Thymus (tissue), 11 donors: Measurements from ENCODE around the gene INSRR. TPM values are rescaled to one million over a fixed set of nuclear protein-coding genes. Genes with fewer than 3 reads are reported as not detected.
A peak's percentile ranks its signal among the peaks of the same experiment; 100 is the strongest.

Source experiments
- DNase-seq, 9 donors: peaks; one replicate each; pipeline ENCODE4 v3.0.0-alpha.2; 2013; ENCODE audit warnings: low spot score in 9 of 9, low read depth in 6 of 9, missing footprints in 1 of 9
- H3K27ac ChIP-seq, 2 donors: one replicate each; pipeline ENCODE4 v1.5.1; 2013; ENCODE audit warnings: control low read depth in 1 of 2, low read depth in 1 of 2, low read length in 1 of 2, mild to moderate bottlenecking in 1 of 2, moderate library complexity in 1 of 2
- H3K27me3 ChIP-seq, 2 donors: one replicate each; pipeline ENCODE4 v1.5.1; 2013; ENCODE audit warnings: low read length in 1 of 2; ENCODE audit not compliant: control insufficient read depth in 2 of 2, insufficient read depth in 1 of 2
- H3K36me3 ChIP-seq, 2 donors: one replicate each; pipeline ENCODE4 v1.5.1; 2013; ENCODE audit warnings: low read length in 1 of 2, mild to moderate bottlenecking in 1 of 2, moderate library complexity in 1 of 2; ENCODE audit not compliant: control insufficient read depth in 2 of 2, insufficient read depth in 2 of 2
- H3K4me1 ChIP-seq, 2 donors: one replicate each; pipeline ENCODE4 v1.5.1; 2013; ENCODE audit warnings: low read length in 2 of 2; ENCODE audit not compliant: control insufficient read depth in 2 of 2, insufficient read depth in 2 of 2
- H3K4me3 ChIP-seq, 2 donors: one replicate each; pipeline ENCODE4 v1.5.1; 2013; ENCODE audit warnings: low read length in 2 of 2, control low read depth in 1 of 2, mild to moderate bottlenecking in 1 of 2
- H3K9me3 ChIP-seq, 2 donors: one replicate each; pipeline ENCODE4 v1.5.1; 2013; ENCODE audit warnings: low read length in 1 of 2, mild to moderate bottlenecking in 1 of 2; ENCODE audit not compliant: control insufficient read depth in 2 of 2, insufficient read depth in 1 of 2
- WGBS: extraction: QIAGEN DNeasy Blood & Tissue Kit; methylation state at CpG from one replicate; pipeline ENCODE4 v1.1.7; 2013; 5-methylcytosine and 5-hydroxymethylcytosine counted together
- polyA plus RNA-seq: library from polyadenylated mRNA; stranded (reverse); fragments of 200-250 nt; gene quantifications from one replicate; pipeline ENCODE4 v1.2.3, GENCODE V29; 2013
- total RNA-seq: library from RNA; stranded (reverse); fragments of 120-200 nt; gene quantifications from one replicate; pipeline ENCODE4 v1.2.4, GENCODE V29; 2013
- donor health status: healthy.

The INSRR gene
- total and polyA plus RNA-seq, 2 donors: 0.33 to 0.43 TPM

GRCh38 chr1:156811168-156811567, 47.7 kb downstream of the INSRR start:
- DNase-seq: no peak
- peaks cover 26 to 51% of the 10 kb centered on the region in 2 donors for H3K4me1 ChIP-seq

GRCh38 chr1:156809711-156810366, 49.1 kb downstream of the INSRR start:
- DNase-seq: no peak
- Histone ChIP-seq H3K9me3 (no peaks in the 10 kb centered on the region), H3K36me3 (peaks cover 49 to 55% of the 10 kb centered on the region in 2 donors), H3K27me3 (no peaks in the 10 kb centered on the region), H3K4me1 (peaks cover 18 to 38% of the 10 kb centered on the region in 2 donors), H3K27ac (no peak overlapping the region), H3K4me3 (no peak overlapping the region)
- 98% methylated on average over 7 of the region's 7 CpGs for WGBS

More at GRCh38 chr1:156811168-156811567, 47.7 kb downstream of the INSRR start:
- H3K9me3 ChIP-seq: no peaks in the 10 kb centered on the region
- H3K27ac ChIP-seq: no peak overlapping the region
- H3K36me3 ChIP-seq: peaks cover 47 to 50% of the 10 kb centered on the region in 2 donors
- H3K4me3 ChIP-seq: no peak overlapping the region
- no peaks in the 10 kb centered on the region for H3K27me3 ChIP-seq
- 90% methylated on average over 4 of the region's 4 CpGs for WGBS

GRCh38 chr1:156809281-156809680, 49.6 kb downstream of the INSRR start:
- no peak for DNase-seq

GRCh38 chr1:156808186-156809030, 50.5 kb downstream of the INSRR start:
- Histone ChIP-seq H3K9me3 (no peaks in the 10 kb centered on the region), H3K27ac (no peak overlapping the region)
- 94% methylated on average over 16 of the region's 16 CpGs for WGBS

More at GRCh38 chr1:156809281-156809680, 49.6 kb downstream of the INSRR start:
- Histone ChIP-seq H3K36me3 (peaks cover 49 to 55% of the 10 kb centered on the region in 2 donors), H3K4me3 (no peak overlapping the region), H3K9me3 (no peaks in the 10 kb centered on the region), H3K27ac (no peak overlapping the region), H3K4me1 (peaks cover 12 to 32% of the 10 kb centered on the region in 2 donors), H3K27me3 (no peaks in the 10 kb centered on the region)
- 95% methylated on average over 10 of the region's 10 CpGs for WGBS

GRCh38 chr1:156807627-156808026, 51.3 kb downstream of the INSRR start:
- 84% methylated on average over 2 of the region's 2 CpGs for WGBS
- H3K27ac ChIP-seq: no peak overlapping the region
- peaks cover 0 to 28% of the 10 kb centered on the region in 2 donors for H3K4me1 ChIP-seq
- H3K9me3 ChIP-seq: no peaks in the 10 kb centered on the region
- H3K27me3 ChIP-seq: no peaks in the 10 kb centered on the region
- H3K36me3 ChIP-seq: peaks cover 45 to 50% of the 10 kb centered on the region in 2 donors
- H3K4me3 ChIP-seq: no peak overlapping the region
- no peak for DNase-seq

More at GRCh38 chr1:156808186-156809030, 50.5 kb downstream of the INSRR start:
- H3K36me3 ChIP-seq: peaks cover 50 to 55% of the 10 kb centered on the region in 2 donors
- H3K4me3 ChIP-seq: no peak overlapping the region
- no peak for DNase-seq
- H3K27me3 ChIP-seq: no peaks in the 10 kb centered on the region
- H3K4me1 ChIP-seq: peaks cover 4 to 31% of the 10 kb centered on the region in 2 donors

- no peaks in the 10 kb centered on the region for H3K27me3 ChIP-seq
- peaks cover 0 to 26% of the 10 kb centered on the region in 2 donors for H3K4me1 ChIP-seq
- no peaks in the 10 kb centered on the region for H3K9me3 ChIP-seq
- peaks cover 42 to 45% of the 10 kb centered on the region in 2 donors for H3K36me3 ChIP-seq
- no peak overlapping the region for H3K4me3 ChIP-seq
- WGBS: 97% methylated on average over 7 of the region's 7 CpGs
- H3K27ac ChIP-seq: no peak overlapping the region
- no peak for DNase-seq
Observed at GRCh38 chr1:156806512-156807440, 52.1 kb downstream of the INSRR start.

GRCh38 chr1:156805766-156806511, 53.0 kb downstream of the INSRR start:
- Histone ChIP-seq H3K36me3 (peaks cover 46% of the 10 kb centered on the region in 2 donors), H3K4me1 (peaks cover 0 to 30% of the 10 kb centered on the region in 2 donors), H3K27me3 (no peaks in the 10 kb centered on the region), H3K27ac (peak overlapping the region in 1 of 2 donors; percentile 68), H3K9me3 (no peaks in the 10 kb centered on the region), H3K4me3 (no peak overlapping the region)
- DNase-seq: no peak
- WGBS: 96% methylated on average over 3 of the region's 3 CpGs

GRCh38 chr1:156804572-156805243, 54.2 kb downstream of the INSRR start:
- no peak for DNase-seq
- H3K4me1 ChIP-seq: peaks cover 0 to 33% of the 10 kb centered on the region in 2 donors
- H3K27me3 ChIP-seq: no peaks in the 10 kb centered on the region
- H3K4me3 ChIP-seq: no peak overlapping the region
- no peaks in the 10 kb centered on the region for H3K9me3 ChIP-seq
- WGBS: 66% methylated on average over 6 of the region's 6 CpGs
- peak overlapping the region; percentile 53 to 68 for H3K27ac ChIP-seq
- peaks cover 53 to 56% of the 10 kb centered on the region in 2 donors for H3K36me3 ChIP-seq
